Kasumi-1 (cell line): Measurements from ENCODE around the gene HDAC6.
"Not testable (repeated sequence)": the region's sequence is repeated elsewhere in the genome, so short reads cannot be mapped to it uniquely, and the experiment has no call there.

Experiments used
- DNase-seq, 2 experiments: peaks; one replicate each; lab custom pipeline; 2025; lab: John Stamatoyannopoulos, UW

HDAC6 gene

DNA sequence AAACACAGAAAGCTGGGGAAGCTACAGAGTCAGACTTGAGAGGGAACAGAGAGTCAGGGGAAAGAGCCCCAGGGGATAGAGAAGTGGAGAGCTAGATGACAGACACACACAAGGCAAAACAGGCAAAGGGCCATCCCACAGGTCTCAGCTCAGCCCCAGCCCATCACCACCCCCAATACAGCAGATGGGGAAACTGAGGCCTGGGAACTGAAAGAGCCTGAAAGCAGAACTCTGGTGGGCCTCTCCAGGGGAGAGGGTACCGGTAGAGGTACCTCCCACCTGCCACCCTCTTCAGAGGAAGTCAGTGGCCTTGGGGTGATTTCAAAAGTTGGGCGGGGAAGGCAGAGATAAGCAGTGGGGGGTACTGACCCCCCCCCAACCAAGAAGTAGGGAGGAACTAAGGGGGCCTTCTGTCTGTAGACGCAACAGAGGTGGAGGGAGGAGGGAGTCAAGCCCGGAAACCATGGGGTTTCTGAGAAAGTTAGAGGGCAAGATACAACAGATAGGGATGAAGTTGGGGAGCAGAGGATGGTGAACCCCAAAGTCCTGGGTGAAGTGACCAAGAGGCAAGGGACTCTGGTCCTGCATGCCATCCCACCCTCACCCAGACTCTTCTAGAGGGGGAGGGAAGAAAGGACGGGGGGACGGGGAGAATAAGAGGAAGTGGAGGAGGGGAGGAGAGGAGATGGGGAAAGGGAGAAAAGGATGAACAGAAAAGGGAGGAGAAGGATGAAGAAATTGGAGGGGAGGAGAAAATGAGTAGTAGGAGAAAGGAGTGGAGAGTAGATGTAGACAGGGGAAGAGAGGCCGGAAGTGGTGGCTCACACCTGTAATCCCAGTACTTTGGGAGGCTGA lies 12.3 kb upstream of the HDAC6 start:
- DNase-seq = no peak

GRCh38 chrX:48790477-48790876 lies 11.4 kb upstream of the HDAC6 start:
- DNase-seq = no peak

DNA sequence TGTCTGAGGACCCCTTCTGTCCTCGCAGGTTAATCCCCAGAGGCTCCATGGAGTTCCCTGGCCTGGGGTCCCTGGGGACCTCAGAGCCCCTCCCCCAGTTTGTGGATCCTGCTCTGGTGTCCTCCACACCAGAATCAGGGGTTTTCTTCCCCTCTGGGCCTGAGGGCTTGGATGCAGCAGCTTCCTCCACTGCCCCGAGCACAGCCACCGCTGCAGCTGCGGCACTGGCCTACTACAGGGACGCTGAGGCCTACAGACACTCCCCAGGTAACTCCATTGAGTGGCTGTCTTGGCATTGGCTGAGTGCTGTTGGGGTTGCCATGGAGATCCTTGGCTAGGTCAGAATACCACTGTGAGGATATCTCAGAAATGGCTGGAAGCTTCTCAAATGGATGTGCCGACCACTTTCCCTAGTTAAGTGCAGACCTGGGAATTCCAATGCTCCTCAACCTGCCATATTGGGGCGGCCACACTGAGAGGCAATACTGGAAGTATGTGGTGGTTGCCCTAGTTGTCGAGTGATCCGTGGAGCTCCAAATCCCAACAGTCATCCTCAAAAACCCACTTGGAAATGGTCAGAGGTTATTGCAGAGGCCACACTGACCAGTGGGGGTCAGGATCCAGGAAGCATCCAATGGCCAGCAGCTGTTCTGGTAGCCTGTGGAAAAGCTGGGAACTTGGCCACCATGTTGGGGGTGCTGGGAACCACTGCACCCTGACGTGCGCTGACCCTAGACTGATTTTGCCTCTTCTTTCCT lies 10.6 kb upstream of the HDAC6 start:
- no peak for DNase-seq

DNA sequence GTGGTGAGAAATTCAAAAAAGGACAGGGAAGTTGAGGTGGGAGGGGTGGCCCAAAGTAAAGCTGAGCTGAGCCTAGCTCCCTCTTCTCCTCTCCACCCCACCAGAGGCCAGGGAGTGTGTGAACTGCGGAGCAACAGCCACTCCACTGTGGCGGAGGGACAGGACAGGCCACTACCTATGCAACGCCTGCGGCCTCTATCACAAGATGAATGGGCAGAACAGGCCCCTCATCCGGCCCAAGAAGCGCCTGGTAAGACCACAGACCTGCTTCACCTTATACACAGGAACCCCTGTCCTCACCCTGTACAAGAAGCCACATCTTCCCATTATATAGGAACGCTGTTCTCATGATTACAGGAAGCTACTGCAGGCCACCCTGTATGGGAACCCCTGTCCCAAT lies 9.6 kb upstream of the HDAC6 start:
- DNase-seq = no peak

GRCh38 chrX:48793935-48794334 lies 7.9 kb upstream of the HDAC6 start:
- no peak for DNase-seq

DNA sequence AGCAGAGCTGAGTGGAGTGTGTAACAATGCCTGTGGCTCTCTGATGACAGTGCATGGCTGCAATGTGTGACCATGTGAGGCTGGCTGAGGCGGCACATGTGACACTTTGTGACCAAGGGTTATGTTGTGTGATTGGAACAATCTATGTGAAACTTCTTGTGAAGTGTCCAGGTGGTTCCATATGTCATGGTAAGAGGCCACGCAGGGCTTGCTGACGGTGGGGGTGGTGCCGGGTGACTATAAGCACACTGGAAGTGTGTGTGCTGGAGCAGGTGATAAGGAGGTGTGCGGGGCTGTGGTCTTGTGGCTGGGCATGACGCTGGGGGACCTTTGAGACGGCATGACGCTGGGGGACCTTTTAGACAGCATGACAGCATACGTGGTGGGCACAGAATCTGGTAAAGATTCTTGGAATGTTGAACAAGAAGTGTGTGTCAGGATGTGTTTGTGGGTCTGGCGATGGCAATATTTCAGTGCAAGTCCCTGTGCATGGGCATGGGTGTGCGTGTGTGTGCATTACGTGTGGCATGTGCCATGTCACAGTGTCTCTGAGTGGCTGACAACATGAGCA lies 7.4 kb upstream of the HDAC6 start:
- no peak for DNase-seq

DNA sequence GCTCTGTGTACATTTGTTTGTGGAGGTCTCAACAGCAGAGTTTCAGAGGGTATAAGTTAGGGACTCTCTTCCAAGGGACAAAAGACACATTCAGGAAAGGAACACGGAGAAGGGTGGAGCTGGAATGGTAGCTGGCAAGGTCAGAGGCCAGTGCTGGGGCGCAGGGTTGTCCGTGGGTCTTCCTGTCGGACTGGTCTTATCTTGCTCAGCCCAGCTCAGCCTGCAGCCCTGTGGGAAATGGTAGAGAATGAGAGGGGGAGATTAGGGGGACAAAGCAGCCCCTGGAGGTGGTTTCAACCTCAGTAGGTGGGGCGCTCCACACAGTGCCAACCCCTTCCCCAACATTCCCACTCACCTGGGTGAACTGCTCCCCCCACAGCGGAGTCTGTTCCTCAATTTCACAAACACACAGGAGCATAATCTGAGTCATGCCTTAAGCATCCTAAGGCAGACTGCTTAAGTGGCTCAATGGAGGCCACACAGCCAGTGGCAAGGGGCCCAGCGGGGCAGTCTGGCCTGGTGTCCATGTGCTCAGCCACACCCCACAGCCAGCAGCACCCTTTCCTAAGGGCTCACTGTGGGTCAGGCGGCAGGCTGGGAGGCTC lies 6.9 kb upstream of the HDAC6 start:
- DNase-seq = no peak

DNA sequence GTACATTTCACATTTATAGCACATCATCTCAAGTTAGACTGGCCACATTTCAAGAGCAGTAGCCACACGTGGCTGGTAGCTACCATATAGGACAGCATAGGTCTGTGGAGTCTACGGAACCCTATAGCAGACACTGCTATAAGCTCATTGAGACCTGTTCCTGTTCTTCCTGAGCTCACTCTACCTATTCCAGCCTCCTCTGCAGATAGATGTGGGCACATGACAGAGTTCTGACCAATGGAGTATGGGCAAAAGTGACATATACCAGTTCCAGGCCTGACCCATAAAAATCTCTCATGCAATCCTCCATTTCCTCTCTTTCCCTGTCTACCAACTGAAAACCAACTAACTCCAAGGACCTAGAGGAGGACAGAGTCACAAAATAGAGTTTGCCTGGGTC lies 3.5 kb upstream of the HDAC6 start:
- DNase-seq = no peak

DNA sequence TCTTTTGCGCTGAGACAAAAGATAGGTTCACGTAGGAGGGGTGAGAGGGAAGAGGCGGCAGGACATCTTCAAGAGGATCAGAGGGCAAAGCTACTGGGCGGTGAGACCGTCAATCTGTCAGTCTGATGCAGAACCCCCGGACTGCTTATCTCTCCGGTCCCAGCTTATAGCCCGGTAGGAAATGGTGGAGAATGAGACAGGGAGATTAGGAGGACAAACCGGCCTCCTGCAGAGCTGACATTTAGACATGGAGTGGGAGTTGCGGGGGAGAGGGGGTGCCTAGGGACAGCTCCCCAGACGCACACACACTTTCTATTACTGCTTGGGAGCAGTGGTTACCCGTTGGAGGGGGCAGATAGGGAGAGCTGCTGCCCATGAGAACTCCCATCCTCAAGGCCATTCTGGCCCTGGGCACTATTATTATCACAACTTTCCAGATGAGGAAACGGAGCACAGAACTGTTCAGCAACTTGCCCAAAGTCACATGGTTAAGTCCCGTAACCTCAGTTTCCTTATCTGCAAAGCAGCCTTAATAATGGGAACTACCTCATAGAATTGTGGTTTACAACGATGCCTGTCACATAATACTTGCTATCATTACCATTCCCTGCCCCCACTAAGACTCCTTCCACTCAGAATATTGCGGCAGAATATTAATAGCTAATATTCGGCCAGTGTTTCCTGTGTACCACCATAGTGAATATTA lies 1.1 kb upstream of the HDAC6 start:
- peak in 1 of 2 experiments; percentile 40 for DNase-seq

- peak; percentile 66 to 69 for DNase-seq
Measured at GRCh38 chrX:48802089-48802904, 430 bp downstream of the HDAC6 start.

- DNase-seq = no peak
Measured at GRCh38 chrX:48802905-48803200, 986 bp downstream of the HDAC6 start.

DNA sequence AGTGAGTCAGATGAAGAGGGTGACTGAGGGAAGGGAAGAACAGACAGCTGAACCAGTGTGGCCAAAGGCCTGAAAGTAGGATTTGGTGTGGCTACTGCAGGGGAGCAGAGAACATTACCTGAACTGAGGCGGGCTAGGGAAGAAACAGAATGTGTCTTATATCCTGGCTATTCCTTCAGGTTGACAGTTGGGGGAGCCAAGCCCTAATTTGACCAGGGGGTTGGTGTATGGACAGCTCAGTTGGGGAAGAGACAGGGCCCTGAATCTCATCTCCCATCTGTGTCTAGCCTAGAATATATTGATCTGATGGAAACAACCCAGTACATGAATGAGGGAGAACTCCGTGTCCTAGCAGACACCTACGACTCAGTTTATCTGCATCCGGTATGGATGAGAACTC lies 4.2 kb downstream of the HDAC6 start:
- no peak for DNase-seq

GRCh38 chrX:48813644-48814043 lies 11.8 kb downstream of the HDAC6 start:
- DNase-seq = peak in 1 of 2 experiments; percentile 12

- DNase-seq = no peak
Measured at GRCh38 chrX:48814722-48815121, 12.9 kb downstream of the HDAC6 start.

- no peak for DNase-seq
Measured at GRCh38 chrX:48815266-48815665, 13.4 kb downstream of the HDAC6 start.

DNA sequence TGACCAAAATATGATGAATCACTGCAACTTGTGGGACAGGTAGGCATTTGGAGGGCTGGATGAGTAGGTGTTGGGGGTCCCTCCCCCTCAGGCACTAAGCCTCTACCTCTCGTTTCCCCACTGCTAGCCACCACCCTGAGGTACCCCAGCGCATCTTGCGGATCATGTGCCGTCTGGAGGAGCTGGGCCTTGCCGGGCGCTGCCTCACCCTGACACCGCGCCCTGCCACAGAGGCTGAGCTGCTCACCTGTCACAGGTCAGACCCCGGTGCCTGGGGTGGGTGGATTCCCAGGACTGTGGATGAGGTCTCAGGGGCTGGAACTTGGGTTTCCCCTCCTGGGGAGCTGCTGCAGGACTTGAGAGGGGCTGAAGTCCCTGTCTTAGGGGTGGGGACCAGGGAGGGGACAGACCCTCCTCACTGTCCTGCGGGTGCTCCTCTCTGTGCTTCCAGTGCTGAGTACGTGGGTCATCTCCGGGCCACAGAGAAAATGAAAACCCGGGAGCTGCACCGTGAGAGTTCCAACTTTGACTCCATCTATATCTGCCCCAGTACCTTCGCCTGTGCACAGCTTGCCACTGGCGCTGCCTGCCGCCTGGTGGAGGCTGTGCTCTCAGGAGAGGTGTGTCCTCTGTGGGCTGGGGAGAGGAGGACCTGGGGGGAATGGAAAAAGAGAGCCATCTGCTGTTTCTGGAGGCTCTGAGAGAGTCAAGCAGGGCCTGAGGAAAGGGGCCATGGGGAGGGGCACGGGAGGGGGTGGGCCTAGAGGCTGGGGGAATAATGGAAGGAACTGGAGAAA lies 14.3 kb downstream of the HDAC6 start:
- no peak for DNase-seq

DNA sequence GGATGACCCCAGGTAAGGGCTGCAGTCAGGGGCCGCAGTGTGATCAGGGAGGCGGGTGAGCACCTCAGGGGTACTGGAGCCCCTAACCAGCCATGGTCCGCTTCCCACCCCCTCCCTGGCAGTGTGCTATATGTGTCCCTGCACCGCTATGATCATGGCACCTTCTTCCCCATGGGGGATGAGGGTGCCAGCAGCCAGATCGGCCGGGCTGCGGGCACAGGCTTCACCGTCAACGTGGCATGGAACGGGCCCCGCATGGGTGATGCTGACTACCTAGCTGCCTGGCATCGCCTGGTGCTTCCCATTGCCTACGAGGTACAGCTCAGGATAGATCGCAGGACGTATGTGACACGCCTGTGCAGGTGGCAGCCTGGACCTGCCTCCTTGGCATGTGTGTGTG lies 16.2 kb downstream of the HDAC6 start:
- no peak for DNase-seq

GRCh38 chrX:48818866-48819265 lies 17.0 kb downstream of the HDAC6 start:
- DNase-seq = no peak

DNA sequence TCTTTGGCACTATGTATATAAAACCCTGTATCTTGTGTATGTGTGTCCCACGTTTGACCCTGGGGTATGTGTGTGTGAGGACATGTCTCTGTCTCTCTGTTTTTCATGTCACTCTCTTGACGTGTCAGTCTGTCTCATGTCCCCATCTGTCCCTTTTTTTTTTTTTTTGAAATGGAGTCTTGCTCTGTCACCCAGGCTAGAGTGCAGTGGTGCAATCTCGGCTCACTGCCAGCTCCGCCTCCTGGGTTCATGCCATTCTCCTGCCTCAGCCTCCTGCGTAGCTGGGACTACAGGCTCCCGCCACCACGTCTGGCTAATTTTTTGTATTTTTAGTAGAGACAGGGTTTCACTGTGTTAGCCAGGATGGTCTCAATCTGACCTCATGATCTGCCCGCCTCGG lies 17.5 kb downstream of the HDAC6 start:
- DNase-seq = not testable (repeated sequence)

DNA sequence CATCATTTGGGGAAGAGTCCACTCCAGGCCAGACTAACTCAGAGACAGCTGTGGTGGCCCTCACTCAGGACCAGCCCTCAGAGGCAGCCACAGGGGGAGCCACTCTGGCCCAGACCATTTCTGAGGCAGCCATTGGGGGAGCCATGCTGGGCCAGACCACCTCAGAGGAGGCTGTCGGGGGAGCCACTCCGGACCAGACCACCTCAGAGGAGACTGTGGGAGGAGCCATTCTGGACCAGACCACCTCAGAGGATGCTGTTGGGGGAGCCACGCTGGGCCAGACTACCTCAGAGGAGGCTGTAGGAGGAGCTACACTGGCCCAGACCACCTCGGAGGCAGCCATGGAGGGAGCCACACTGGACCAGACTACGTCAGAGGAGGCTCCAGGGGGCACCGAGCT lies 21.2 kb downstream of the HDAC6 start:
- no peak for DNase-seq
